Measurements from ENCODE around the gene TCEANC. TPM values are rescaled to one million over a fixed set of nuclear protein-coding genes. Genes with fewer than 3 reads are reported as not detected.

Gene TCEANC
- total and polyA plus RNA-seq, 2 of the 4 experiments (the other 2 are of a cell fraction) = 0.99 to 2.5 TPM

- Histone ChIP-seq H4K91ac (ENCODE audit: insufficient read depth, low read depth, low read length) (no peak overlapping the region), H4K5ac (ENCODE audit: low read depth, low read length) (no peak overlapping the region), H4K20me1 (ENCODE audit: insufficient read depth, low read length) (peaks cover 46% of the 10 kb centered on the region), H3K36me3 (ENCODE audit: control insufficient read depth, insufficient read depth, low read length) (peaks cover 10% of the 10 kb centered on the region; the same call in 1 of the 2 replicates), H4K8ac (ENCODE audit: low read depth in 2 of 2, low read length in 2 of 2) (no peak overlapping the region), H3K4me3 (ENCODE audit: insufficient read depth, low read depth, low read length) (no peak overlapping the region), H3K4me1 (ENCODE audit: control insufficient read depth, insufficient read depth, low read length) (peaks cover 7% of the 10 kb centered on the region), H3K23ac (ENCODE audit: low read depth, low read length) (no peak overlapping the region), H2BK20ac (ENCODE audit: low read depth, low read length) (no peak overlapping the region), H3K27ac (ENCODE audit: insufficient read depth, low read length) (no peak overlapping the region), H3K27me3 (ENCODE audit: control insufficient read depth, insufficient read depth, low read length) (no peaks in the 10 kb centered on the region), H3K9me3 (ENCODE audit: control insufficient read depth, insufficient read depth, low read length) (no peaks in the 10 kb centered on the region), H3K9ac (ENCODE audit: low read depth, low read length) (no peak overlapping the region), H2AK9ac (replicated peaks; ENCODE audit: low read depth, low read length, poor library complexity) (no peak overlapping the region), H3K4me2 (ENCODE audit: low read depth, low read length) (no peak overlapping the region), H3K9me1 (ENCODE audit: insufficient read depth, low read length) (peaks cover 3% of the 10 kb centered on the region; the same call in 1 of the 2 replicates), H3K56ac (ENCODE audit: extremely low read depth, insufficient read depth, low read length) (no peak overlapping the region), H3K18ac (ENCODE audit: low read depth, low read length) (no peak overlapping the region), H2BK15ac (ENCODE audit: low read depth, low read length) (no peak overlapping the region), H3K79me1 (ENCODE audit: low read depth in 1 of 2, low read length in 2 of 2) (peaks cover 17 to 41% of the 10 kb centered on the region in 2 experiments), H2AK5ac (ENCODE audit: low read depth, low read length) (no peak overlapping the region), H3K14ac (replicated peaks; ENCODE audit: low read depth, low read length) (no peak overlapping the region), H2BK5ac (ENCODE audit: low read depth, low read length, poor library complexity, severe bottlenecking) (no peak overlapping the region), H2AFZ (replicated peaks; ENCODE audit: low read length, poor library complexity) (no peak overlapping the region), H2BK120ac (ENCODE audit: low read depth, low read length) (no peak overlapping the region), H3K4ac (ENCODE audit: low read depth, low read length) (no peak overlapping the region)
- CTCF ChIA-PET = no interaction called here
- TF ChIP-seq ELK1 (IDR thresholded peaks at IDR 0.05; ENCODE audit: borderline replicate concordance, low read depth, low read length) = no peak
- no peak for TF ChIP-seq CEBPB (IDR thresholded peaks at IDR 0.05; ENCODE audit: low read depth, low read length)
- no peak for TF ChIP-seq MAFK (IDR thresholded peaks at IDR 0.05; ENCODE audit: low read depth, low read length)
- TF ChIP-seq SMC3 (IDR thresholded peaks at IDR 0.05; ENCODE audit: low read depth, low read length) = no peak
- no peak for TF ChIP-seq NFE2L2 (IDR thresholded peaks at IDR 0.05; ENCODE audit: low read depth, low read length)
- TF ChIP-seq BHLHE40 (IDR thresholded peaks at IDR 0.05; ENCODE audit: low read depth, low read length) = no peak
- TF ChIP-seq USF2 (IDR thresholded peaks at IDR 0.05; ENCODE audit: low read depth, low read length) = no peak
- no peak for TF ChIP-seq RFX5 (IDR thresholded peaks at IDR 0.05; ENCODE audit: low read depth, low read length)
- TF ChIP-seq MAZ (IDR thresholded peaks at IDR 0.05; ENCODE audit: borderline replicate concordance, low read depth, low read length) = no peak
- dilution Hi-C loops (cut with HindIII; ENCODE audit: low sequenced_read_pairs, unreplicated experiment) = no loop called here
- BruUV-seq (replicated peaks) = no TSS peak
- POLR2A ChIA-PET (ENCODE audit: unreplicated experiment) = no interaction called here
- in situ Hi-C loops (cut with MboI; ENCODE audit: low sequenced_read_pairs) = no loop called here
- DNase-seq = no peak
- no peak for ATAC-seq (ENCODE audit: low read depth)
- WGBS, 2 experiments (ENCODE audit: extremely low coverage in 2 of 2, insufficient read length in 1 of 2) = no CpG with 5 or more reads among the region's 5 CpGs
- intact Hi-C loops (cut with micrococcal nuclease) = no loop called here
Measured at GRCh38 chrX:13702111-13702789, 49.3 kb downstream of the TCEANC start.
